ENCODE results near the gene FLT1.

- TF ChIP-seq, protein P1, sequence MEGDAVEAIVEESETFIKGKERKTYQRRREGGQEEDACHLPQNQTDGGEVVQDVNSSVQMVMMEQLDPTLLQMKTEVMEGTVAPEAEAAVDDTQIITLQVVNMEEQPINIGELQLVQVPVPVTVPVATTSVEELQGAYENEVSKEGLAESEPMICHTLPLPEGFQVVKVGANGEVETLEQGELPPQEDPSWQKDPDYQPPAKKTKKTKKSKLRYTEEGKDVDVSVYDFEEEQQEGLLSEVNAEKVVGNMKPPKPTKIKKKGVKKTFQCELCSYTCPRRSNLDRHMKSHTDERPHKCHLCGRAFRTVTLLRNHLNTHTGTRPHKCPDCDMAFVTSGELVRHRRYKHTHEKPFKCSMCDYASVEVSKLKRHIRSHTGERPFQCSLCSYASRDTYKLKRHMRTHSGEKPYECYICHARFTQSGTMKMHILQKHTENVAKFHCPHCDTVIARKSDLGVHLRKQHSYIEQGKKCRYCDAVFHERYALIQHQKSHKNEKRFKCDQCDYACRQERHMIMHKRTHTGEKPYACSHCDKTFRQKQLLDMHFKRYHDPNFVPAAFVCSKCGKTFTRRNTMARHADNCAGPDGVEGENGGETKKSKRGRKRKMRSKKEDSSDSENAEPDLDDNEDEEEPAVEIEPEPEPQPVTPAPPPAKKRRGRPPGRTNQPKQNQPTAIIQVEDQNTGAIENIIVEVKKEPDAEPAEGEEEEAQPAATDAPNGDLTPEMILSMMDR (IDR thresholded peaks at IDR 0.05; ENCODE audit: borderline replicate concordance, extremely low read depth, low read length, poor library complexity, severe bottlenecking), result no peak
- no peak for TF ChIP-seq EZH2 (IDR thresholded peaks at IDR 0.05; ENCODE audit: borderline replicate concordance, low read depth, low read length, severe bottlenecking)
Measured at GRCh38 chr13:28464861-28465460, 30.0 kb downstream of the FLT1 start.

All from DND-41 (cell line).